Neural cell (in vitro differentiated cells): ENCODE results near the gene A2M. TPM values are rescaled to one million over a fixed set of nuclear protein-coding genes. Genes with fewer than 3 reads are reported as not detected.

Experiments used
- H2AFZ ChIP-seq: fragments of 200-600, 300-800 bp; sonication (generic), shearing (Covaris generic); 2 replicates; pipeline ENCODE4 v1.6.0; 2014; ENCODE audit warnings: low read depth, mild to moderate bottlenecking, antibody characterized with exemption, low read length, moderate library complexity
- H3F3A ChIP-seq: fragments of 200-600 bp; shearing (Covaris generic); 2 replicates; pipeline ENCODE4 v1.6.1; 2016; ENCODE audit warnings: mild to moderate bottlenecking, moderate library complexity, mixed read lengths, antibody characterized with exemption, low read length; ENCODE audit not compliant: insufficient read depth, poor library complexity, severe bottlenecking
- H3K27ac ChIP-seq: fragments of 200-600, 300-800 bp; sonication (generic), shearing (Covaris generic); 2 replicates; pipeline ENCODE4 v1.5.1; 2014; ENCODE audit warnings: mild to moderate bottlenecking, low read length, moderate library complexity
- H3K27me3 ChIP-seq: fragments of 300-800, 200-600 bp; sonication (generic), shearing (Covaris generic); 2 replicates; pipeline ENCODE4 v1.6.0; 2014; ENCODE audit warnings: mild to moderate bottlenecking, low read depth, low read length, moderate library complexity; ENCODE audit not compliant: insufficient read depth
- H3K36me3 ChIP-seq: fragments of 300-800, 200-600 bp; sonication (generic), shearing (Covaris generic); 2 replicates; pipeline ENCODE4 v1.5.1; 2014; ENCODE audit warnings: mild to moderate bottlenecking, antibody characterized with exemption, low read length, moderate library complexity; ENCODE audit not compliant: insufficient read depth
- H3K4me2 ChIP-seq: fragments of 300-800, 200-600 bp; sonication (generic), shearing (Covaris generic); 2 replicates; pipeline ENCODE4 v1.6.0; 2014; ENCODE audit warnings: mild to moderate bottlenecking, low read length
- H3K4me3 ChIP-seq: fragments of 300-800, 200-600 bp; sonication (generic), shearing (Covaris generic); 2 replicates; pipeline ENCODE4 v1.5.1; 2014; ENCODE audit warnings: mild to moderate bottlenecking, low read length, moderate library complexity
- H3K79me2 ChIP-seq: fragments of 200-600 bp; shearing (Covaris generic); replicated peaks from 2 replicates; pipeline ENCODE4 v1.6.0; 2014; ENCODE audit warnings: mild to moderate bottlenecking, low read length, moderate library complexity; ENCODE audit not compliant: insufficient read depth
- H3K9ac ChIP-seq: fragments of 300-800, 200-600 bp; sonication (generic), shearing (Covaris generic); 2 replicates; pipeline ENCODE4 v1.6.1; 2016; ENCODE audit warnings: mild to moderate bottlenecking, low read length, mixed read lengths
- H3K9me2 ChIP-seq: fragments of 200-600 bp; shearing (Covaris generic); 2 replicates; pipeline ENCODE4 v1.6.1; 2016; ENCODE audit warnings: mild to moderate bottlenecking, low read length, mixed read lengths; ENCODE audit not compliant: insufficient read depth
- H3K9me3 ChIP-seq: fragments of 200-600, 300-800 bp; sonication (generic), shearing (Covaris generic); 2 replicates; pipeline ENCODE4 v1.6.1; 2016; ENCODE audit warnings: mild to moderate bottlenecking, mixed run types, low read length, moderate library complexity, mixed read lengths
- H4K20me1 ChIP-seq: fragments of 200-600 bp; shearing (Covaris generic); 2 replicates; pipeline ENCODE4 v1.6.1; 2016; ENCODE audit warnings: mild to moderate bottlenecking, mixed run types; ENCODE audit not compliant: insufficient read depth
- EP300 ChIP-seq: fragments of 450-650 bp; conservative IDR thresholded peaks from 2 replicates; pipeline ENCODE4 v1.6.1; 2014; ENCODE audit warnings: antibody characterized with exemption, mild to moderate bottlenecking, moderate library complexity; ENCODE audit not compliant: poor library complexity, severe bottlenecking
- EZH2 ChIP-seq: fragments of 200-600, 300-800 bp; shearing (Covaris generic), sonication (generic); IDR thresholded peaks from 2 replicates; pipeline ENCODE4 v1.6.1; 2014; ENCODE audit warnings: antibody characterized with exemption, low read length, borderline replicate concordance, mild to moderate bottlenecking; ENCODE audit not compliant: insufficient read depth, poor library complexity, severe bottlenecking
- MXI1 ChIP-seq: fragments of 450-650 bp; conservative IDR thresholded peaks from 2 replicates; pipeline ENCODE4 v1.6.1; 2014; ENCODE audit warnings: antibody characterized with exemption, mild to moderate bottlenecking; ENCODE audit not compliant: poor library complexity, severe bottlenecking
- POLR2AphosphoS5 ChIP-seq: IDR thresholded peaks from 2 replicates; pipeline ENCODE4 v1.6.1; 2012
- RAD21 ChIP-seq: fragments of 450-650 bp; conservative IDR thresholded peaks from 2 replicates; pipeline ENCODE4 v1.6.1; 2014; ENCODE audit warnings: antibody characterized with exemption, mild to moderate bottlenecking, moderate library complexity
- SMC3 ChIP-seq: fragments of 450-650 bp; conservative IDR thresholded peaks from 2 replicates; pipeline ENCODE4 v1.6.1; 2014; ENCODE audit warnings: antibody characterized with exemption, mild to moderate bottlenecking, moderate library complexity; ENCODE audit not compliant: poor library complexity
- TAF1 ChIP-seq: IDR thresholded peaks from 2 replicates; pipeline ENCODE4 v1.6.1; 2012; ENCODE audit warnings: low read depth
- polyA plus RNA-seq: library from polyadenylated mRNA; depleted of rRNA; stranded (reverse); fragments of >200 nt; gene quantifications from 2 replicates; pipeline ENCODE4 v1.2.3, GENCODE V29; 2014
- TF ChIP-seq, protein P1 (sequence below): IDR thresholded peaks from 2 replicates; pipeline ENCODE4 v1.6.1; 2012; ENCODE audit warnings: borderline replicate concordance
- TF ChIP-seq, protein P2 (sequence below): fragments of 450-650 bp; IDR thresholded peaks from 2 replicates; pipeline ENCODE4 v1.5.1; 2014; ENCODE audit warnings: antibody characterized with exemption, mild to moderate bottlenecking, moderate library complexity; ENCODE audit not compliant: poor library complexity, severe bottlenecking

The A2M gene
- polyA plus RNA-seq, 1 donor from 2014 or later = 0.09 TPM

DNA sequence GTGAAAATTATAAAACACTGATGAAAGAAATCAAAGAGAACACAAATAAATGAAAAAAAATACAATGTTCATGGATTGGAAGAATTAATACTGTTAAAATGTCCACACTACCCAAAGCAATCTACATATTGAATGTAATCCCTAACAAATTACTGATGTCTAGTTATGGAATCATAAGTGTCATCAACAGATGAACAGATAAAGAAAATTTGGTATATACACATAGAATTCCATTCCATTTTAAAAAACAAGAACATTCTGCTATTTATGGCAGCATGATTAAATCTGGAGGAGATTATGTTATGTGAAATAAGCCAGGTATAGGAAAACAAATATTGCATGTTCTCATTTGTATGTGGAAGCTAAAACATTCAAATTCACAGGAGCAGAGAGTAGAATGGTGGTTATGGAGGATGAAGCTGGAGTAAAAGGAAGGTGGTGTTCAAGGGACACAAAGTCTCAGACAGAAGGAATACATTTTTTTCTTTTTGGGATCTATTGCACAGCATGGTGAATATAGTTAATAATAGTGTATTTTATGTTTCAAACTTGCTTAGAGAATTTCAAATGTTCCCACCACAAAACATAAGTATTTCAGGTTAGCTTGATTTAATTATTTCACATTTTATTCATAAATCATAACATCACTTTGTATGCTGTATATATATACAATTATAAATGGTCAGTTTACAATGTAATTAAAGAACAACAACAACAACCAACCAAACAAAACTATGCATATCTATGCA is 28.5 kb downstream of the A2M start:
- Histone ChIP-seq H3K4me2 (no peak overlapping the region), H3K9me3 (no peaks in the 10 kb centered on the region), H3K9me2 (no peaks in the 10 kb centered on the region), H3K27ac (no peak overlapping the region), H4K20me1 (no peaks in the 10 kb centered on the region), H3F3A (no peaks in the 10 kb centered on the region), H3K36me3 (no peaks in the 10 kb centered on the region), H3K79me2 (no peaks in the 10 kb centered on the region), H2AFZ (no peak overlapping the region), H3K4me3 (no peak overlapping the region), H3K9ac (no peak overlapping the region), H3K27me3 (no peaks in the 10 kb centered on the region)
- TF ChIP-seq RAD21 (no peak), EP300 (no peak), TAF1 (no peak), SMC3 (no peak), EZH2 (no peak), MXI1 (no peak), POLR2AphosphoS5 (no peak)
- TF ChIP-seq, protein P1, sequence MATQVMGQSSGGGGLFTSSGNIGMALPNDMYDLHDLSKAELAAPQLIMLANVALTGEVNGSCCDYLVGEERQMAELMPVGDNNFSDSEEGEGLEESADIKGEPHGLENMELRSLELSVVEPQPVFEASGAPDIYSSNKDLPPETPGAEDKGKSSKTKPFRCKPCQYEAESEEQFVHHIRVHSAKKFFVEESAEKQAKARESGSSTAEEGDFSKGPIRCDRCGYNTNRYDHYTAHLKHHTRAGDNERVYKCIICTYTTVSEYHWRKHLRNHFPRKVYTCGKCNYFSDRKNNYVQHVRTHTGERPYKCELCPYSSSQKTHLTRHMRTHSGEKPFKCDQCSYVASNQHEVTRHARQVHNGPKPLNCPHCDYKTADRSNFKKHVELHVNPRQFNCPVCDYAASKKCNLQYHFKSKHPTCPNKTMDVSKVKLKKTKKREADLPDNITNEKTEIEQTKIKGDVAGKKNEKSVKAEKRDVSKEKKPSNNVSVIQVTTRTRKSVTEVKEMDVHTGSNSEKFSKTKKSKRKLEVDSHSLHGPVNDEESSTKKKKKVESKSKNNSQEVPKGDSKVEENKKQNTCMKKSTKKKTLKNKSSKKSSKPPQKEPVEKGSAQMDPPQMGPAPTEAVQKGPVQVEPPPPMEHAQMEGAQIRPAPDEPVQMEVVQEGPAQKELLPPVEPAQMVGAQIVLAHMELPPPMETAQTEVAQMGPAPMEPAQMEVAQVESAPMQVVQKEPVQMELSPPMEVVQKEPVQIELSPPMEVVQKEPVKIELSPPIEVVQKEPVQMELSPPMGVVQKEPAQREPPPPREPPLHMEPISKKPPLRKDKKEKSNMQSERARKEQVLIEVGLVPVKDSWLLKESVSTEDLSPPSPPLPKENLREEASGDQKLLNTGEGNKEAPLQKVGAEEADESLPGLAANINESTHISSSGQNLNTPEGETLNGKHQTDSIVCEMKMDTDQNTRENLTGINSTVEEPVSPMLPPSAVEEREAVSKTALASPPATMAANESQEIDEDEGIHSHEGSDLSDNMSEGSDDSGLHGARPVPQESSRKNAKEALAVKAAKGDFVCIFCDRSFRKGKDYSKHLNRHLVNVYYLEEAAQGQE = no peak
- TF ChIP-seq, protein P2, sequence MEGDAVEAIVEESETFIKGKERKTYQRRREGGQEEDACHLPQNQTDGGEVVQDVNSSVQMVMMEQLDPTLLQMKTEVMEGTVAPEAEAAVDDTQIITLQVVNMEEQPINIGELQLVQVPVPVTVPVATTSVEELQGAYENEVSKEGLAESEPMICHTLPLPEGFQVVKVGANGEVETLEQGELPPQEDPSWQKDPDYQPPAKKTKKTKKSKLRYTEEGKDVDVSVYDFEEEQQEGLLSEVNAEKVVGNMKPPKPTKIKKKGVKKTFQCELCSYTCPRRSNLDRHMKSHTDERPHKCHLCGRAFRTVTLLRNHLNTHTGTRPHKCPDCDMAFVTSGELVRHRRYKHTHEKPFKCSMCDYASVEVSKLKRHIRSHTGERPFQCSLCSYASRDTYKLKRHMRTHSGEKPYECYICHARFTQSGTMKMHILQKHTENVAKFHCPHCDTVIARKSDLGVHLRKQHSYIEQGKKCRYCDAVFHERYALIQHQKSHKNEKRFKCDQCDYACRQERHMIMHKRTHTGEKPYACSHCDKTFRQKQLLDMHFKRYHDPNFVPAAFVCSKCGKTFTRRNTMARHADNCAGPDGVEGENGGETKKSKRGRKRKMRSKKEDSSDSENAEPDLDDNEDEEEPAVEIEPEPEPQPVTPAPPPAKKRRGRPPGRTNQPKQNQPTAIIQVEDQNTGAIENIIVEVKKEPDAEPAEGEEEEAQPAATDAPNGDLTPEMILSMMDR = no peak

DNA sequence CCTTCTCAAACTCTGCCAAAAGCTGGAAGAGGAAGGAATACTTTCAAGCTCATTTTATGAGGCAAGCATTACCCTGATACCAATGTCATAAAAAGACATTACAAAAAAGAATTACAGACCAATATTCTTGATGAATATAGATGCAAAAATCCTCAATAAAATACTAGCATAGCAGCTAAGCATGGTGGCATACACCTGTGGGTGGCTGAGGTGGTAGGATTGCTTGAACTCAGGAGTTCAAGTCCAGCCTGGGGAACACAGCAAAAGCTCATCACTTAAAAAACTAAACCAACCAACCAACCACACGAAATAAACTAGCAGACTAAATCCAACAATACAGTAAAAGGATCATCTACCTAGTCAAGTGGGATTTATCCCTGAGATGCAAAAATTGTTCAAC is 29.6 kb downstream of the A2M start:
- Histone ChIP-seq H3K9ac (no peak overlapping the region), H4K20me1 (no peaks in the 10 kb centered on the region), H3F3A (no peaks in the 10 kb centered on the region), H3K27me3 (no peaks in the 10 kb centered on the region), H2AFZ (no peak overlapping the region), H3K9me3 (no peaks in the 10 kb centered on the region), H3K9me2 (no peaks in the 10 kb centered on the region), H3K4me3 (no peak overlapping the region), H3K27ac (no peak overlapping the region), H3K36me3 (no peaks in the 10 kb centered on the region), H3K4me2 (no peak overlapping the region), H3K79me2 (no peaks in the 10 kb centered on the region)
- TF ChIP-seq TAF1 = no peak
- TF ChIP-seq EZH2 = no peak
- TF ChIP-seq RAD21 = no peak
- no peak for TF ChIP-seq POLR2AphosphoS5
- TF ChIP-seq MXI1 = no peak
- no peak for TF ChIP-seq SMC3
- TF ChIP-seq EP300 = no peak
- TF ChIP-seq, protein P2 = no peak
- TF ChIP-seq, protein P1 = no peak
